Right cardiac atrium (tissue), 5 donors: Measurements from ENCODE around the gene NSD2. TPM values are rescaled to one million over a fixed set of nuclear protein-coding genes. Genes with fewer than 3 reads are reported as not detected.
A peak's percentile ranks its signal among the peaks of the same experiment; 100 is the strongest.
"Not testable (repeated sequence)": the region's sequence is repeated elsewhere in the genome, so short reads cannot be mapped to it uniquely, and the experiment has no call there.

ENCODE experiments used
- ATAC-seq, 2 donors: fragments of 200-7000 bp; cut with Tn5 transposase; one replicate each; pipeline versions ENCODE4 v1.8.0 to v1.9.1; 2020; ENCODE audit warnings: moderate library complexity in 2 of 2, mild to moderate bottlenecking in 1 of 2
- DNase-seq, 3 donors: peaks; one replicate each; pipeline ENCODE4 v3.0.0-alpha.2; 2020
- H3K27ac ChIP-seq: one replicate; pipeline ENCODE4 v1.5.1; 2013; ENCODE audit warnings: mild to moderate bottlenecking, low read length, control low read depth, moderate library complexity
- H3K27me3 ChIP-seq: one replicate; pipeline ENCODE4 v1.6.1; 2013; ENCODE audit not compliant: control insufficient read depth, insufficient read depth
- H3K4me1 ChIP-seq: one replicate; pipeline ENCODE4 v1.6.1; 2013; ENCODE audit warnings: low read length; ENCODE audit not compliant: control insufficient read depth, insufficient read depth
- H3K4me3 ChIP-seq: one replicate; pipeline ENCODE4 v1.5.1; 2013; ENCODE audit warnings: low read length, control low read depth
- H3K9me3 ChIP-seq: one replicate; pipeline ENCODE4 v1.6.1; 2013; ENCODE audit warnings: low read length; ENCODE audit not compliant: control insufficient read depth
- WGBS: extraction: QIAGEN DNeasy Blood & Tissue Kit; methylation state at CpG from one replicate; pipeline ENCODE4 v1.1.7; 2013; 5-methylcytosine and 5-hydroxymethylcytosine counted together
- intact Hi-C, 4 donors: fragments of 100-400 bp; cut with DNase I; formaldehyde crosslinking; loops; one replicate each; pipeline versions ENCODE4 v1.11.0 to v1.14.0; 2022 to 2023
- polyA plus RNA-seq: library from polyadenylated mRNA; stranded (reverse); fragments of 200-250 nt; gene quantifications from one replicate; pipeline ENCODE4 v1.2.3, GENCODE V29; 2013
- total RNA-seq, 4 donors: library from RNA; stranded (reverse); fragmentation: NEBNext Ultra II Directional; extraction: Animal tissue kit (Norgen Biotek cat#: 25700); gene quantifications; one replicate each; pipeline ENCODE4 v1.2.1, GENCODE V29; 2021
- donor health status: healthy with polysubstance abuse.
- donor health status: DM: no; HTN: yes; CAD: no.
- donor health status: DM: no; HTN: no; CAD: no.
- donor health status: DM: no; HTN: yes; CAD: no; lungs with severe emphysema.
- donor health status: DM: yes; HTN: yes; CAD: no.

Gene NSD2
- total and polyA plus RNA-seq, 5 donors, result 10.8 to 52.0 (median 44.6) TPM

- intact Hi-C loops, result no loop called here
- H3K4me3 ChIP-seq, result no peak overlapping the region
- DNase-seq (peak in 1 of 3 donors; percentile 72), ATAC-seq (peak; percentile 31 to 37)
- H3K4me1 ChIP-seq, result peaks cover 6% of the 10 kb centered on the region
- WGBS, result 61% methylated on average over 17 of the region's 17 CpGs
- H3K9me3 ChIP-seq, result no peaks in the 10 kb centered on the region
- no peak overlapping the region for H3K27ac ChIP-seq
- no peaks in the 10 kb centered on the region for H3K27me3 ChIP-seq
Measured at GRCh38 chr4:1842993-1843448, 28.2 kb upstream of the NSD2 start.

- intact Hi-C loops, result no loop called here
- H3K4me3 ChIP-seq, result no peak overlapping the region
- no peaks in the 10 kb centered on the region for H3K9me3 ChIP-seq
- DNase-seq, result peak; percentile 68 to 78 (median 75)
- H3K27me3 ChIP-seq, result no peaks in the 10 kb centered on the region
- peak; percentile 60 to 68 for ATAC-seq
- peak overlapping the region; percentile 37 for H3K27ac ChIP-seq
- WGBS, result 47% methylated on average over 10 of the region's 10 CpGs
- peaks cover 6% of the 10 kb centered on the region for H3K4me1 ChIP-seq
Measured at GRCh38 chr4:1843852-1844251, 27.3 kb upstream of the NSD2 start.

- ATAC-seq, intact Hi-C loops, H3K27ac ChIP-seq, H3K4me1 ChIP-seq, H3K4me3 ChIP-seq, H3K27me3 ChIP-seq, H3K9me3 ChIP-seq, DNase-seq: not testable (repeated sequence)
- 94% methylated on average over 10 of the region's 10 CpGs for WGBS
Measured at GRCh38 chr4:1844618-1845017, 26.6 kb upstream of the NSD2 start.

GRCh38 chr4:1846580-1846979, 24.6 kb upstream of the NSD2 start:
- Histone ChIP-seq H3K4me1 (peaks cover 6% of the 10 kb centered on the region), H3K4me3 (no peak overlapping the region), H3K27ac (no peak overlapping the region), H3K9me3 (no peaks in the 10 kb centered on the region), H3K27me3 (no peaks in the 10 kb centered on the region)
- ATAC-seq, result no peak
- WGBS, result 88% methylated on average over 2 of the region's 2 CpGs
- intact Hi-C loops, result no loop called here
- DNase-seq, result no peak

- Histone ChIP-seq H3K4me1 (peaks cover 2% of the 10 kb centered on the region), H3K9me3 (no peaks in the 10 kb centered on the region), H3K27me3 (no peaks in the 10 kb centered on the region), H3K27ac (no peak overlapping the region), H3K4me3 (no peak overlapping the region)
- no peak for ATAC-seq
- WGBS, result 84% methylated on average over 10 of the region's 10 CpGs
- intact Hi-C loops, result no loop called here
- DNase-seq, result no peak
Measured at GRCh38 chr4:1850276-1850675, 20.9 kb upstream of the NSD2 start.

- H3K27me3 ChIP-seq, result no peaks in the 10 kb centered on the region
- intact Hi-C loops, result no loop called here
- no peaks in the 10 kb centered on the region for H3K9me3 ChIP-seq
- H3K4me1 ChIP-seq, result peaks cover 2% of the 10 kb centered on the region
- no peak overlapping the region for H3K4me3 ChIP-seq
- 60% methylated on average over 11 of the region's 11 CpGs for WGBS
- DNase-seq, result no peak
- H3K27ac ChIP-seq, result peak overlapping the region; percentile 1
- no peak for ATAC-seq
Measured at GRCh38 chr4:1851160-1851559, 20.0 kb upstream of the NSD2 start.

- no peak overlapping the region for H3K4me3 ChIP-seq
- no peaks in the 10 kb centered on the region for H3K9me3 ChIP-seq
- intact Hi-C loops, result no loop called here
- DNase-seq, result peak; percentile 40 to 80 (median 73)
- no peaks in the 10 kb centered on the region for H3K27me3 ChIP-seq
- WGBS, result 75% methylated on average over 16 of the region's 16 CpGs
- H3K4me1 ChIP-seq, result peaks cover 2% of the 10 kb centered on the region
- peak overlapping the region; percentile 25 for H3K27ac ChIP-seq
- no peak for ATAC-seq
Measured at GRCh38 chr4:1851575-1852410, 19.4 kb upstream of the NSD2 start.

GRCh38 chr4:1852904-1853623, 18.1 kb upstream of the NSD2 start:
- intact Hi-C loops, result no loop called here
- WGBS, result 84% methylated on average over 9 of the region's 9 CpGs
- no peak for ATAC-seq
- Histone ChIP-seq H3K27ac (no peak overlapping the region), H3K4me3 (no peak overlapping the region), H3K4me1 (peaks cover 7% of the 10 kb centered on the region), H3K27me3 (no peaks in the 10 kb centered on the region), H3K9me3 (no peaks in the 10 kb centered on the region)
- DNase-seq, result no peak

- ATAC-seq (no peak), DNase-seq (no peak)
- Histone ChIP-seq H3K9me3 (no peaks in the 10 kb centered on the region), H3K4me3 (peak overlapping the region; percentile 58), H3K27ac (peak overlapping the region; percentile 29), H3K4me1 (peaks cover 7% of the 10 kb centered on the region), H3K27me3 (no peaks in the 10 kb centered on the region)
- 69% methylated on average over 1 of the region's 1 CpG for WGBS
- intact Hi-C loops, result no loop called here
Measured at GRCh38 chr4:1854752-1855151, 16.4 kb upstream of the NSD2 start.

- Histone ChIP-seq H3K9me3 (no peaks in the 10 kb centered on the region), H3K4me3 (peak overlapping the region; percentile 58), H3K27me3 (no peaks in the 10 kb centered on the region), H3K27ac (peak overlapping the region; percentile 47), H3K4me1 (peaks cover 7% of the 10 kb centered on the region)
- WGBS, result under 1% methylated on average over 92 of the region's 92 CpGs
- ATAC-seq, result peak; percentile 1 to 3
- intact Hi-C loops, result no loop called here
- peak; percentile 57 to 77 (median 77) for DNase-seq
Measured at GRCh38 chr4:1855333-1856070, 15.7 kb upstream of the NSD2 start.
